Measurements from ENCODE around the gene MGAT4A. TPM values are rescaled to one million over a fixed set of nuclear protein-coding genes. Genes with fewer than 3 reads are reported as not detected.

MGAT4A gene
- total and polyA plus RNA-seq, 9 donors: 3.9 to 14.7 (median 12.6) TPM

DNA sequence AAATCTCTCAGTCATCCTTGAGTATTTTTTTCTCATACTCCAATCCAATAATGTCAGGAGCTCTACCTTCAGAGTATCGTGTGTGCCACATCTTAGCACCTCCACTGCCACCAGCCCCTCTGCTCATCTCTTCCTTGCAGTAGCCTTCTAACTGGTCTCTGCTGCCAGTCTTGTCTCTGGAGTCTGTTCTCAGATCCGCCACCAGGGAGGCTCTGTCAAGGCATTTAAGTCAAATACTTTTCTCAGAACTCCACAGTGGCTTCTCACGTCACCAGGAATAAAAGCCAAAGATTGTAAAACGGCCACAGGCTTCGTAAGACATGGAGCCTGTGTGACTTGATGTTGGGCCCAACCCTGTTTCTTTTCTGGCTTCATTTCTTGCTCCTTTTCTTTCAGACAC is 115.5 kb downstream of the MGAT4A start:
- TF ChIP-seq, protein P1, sequence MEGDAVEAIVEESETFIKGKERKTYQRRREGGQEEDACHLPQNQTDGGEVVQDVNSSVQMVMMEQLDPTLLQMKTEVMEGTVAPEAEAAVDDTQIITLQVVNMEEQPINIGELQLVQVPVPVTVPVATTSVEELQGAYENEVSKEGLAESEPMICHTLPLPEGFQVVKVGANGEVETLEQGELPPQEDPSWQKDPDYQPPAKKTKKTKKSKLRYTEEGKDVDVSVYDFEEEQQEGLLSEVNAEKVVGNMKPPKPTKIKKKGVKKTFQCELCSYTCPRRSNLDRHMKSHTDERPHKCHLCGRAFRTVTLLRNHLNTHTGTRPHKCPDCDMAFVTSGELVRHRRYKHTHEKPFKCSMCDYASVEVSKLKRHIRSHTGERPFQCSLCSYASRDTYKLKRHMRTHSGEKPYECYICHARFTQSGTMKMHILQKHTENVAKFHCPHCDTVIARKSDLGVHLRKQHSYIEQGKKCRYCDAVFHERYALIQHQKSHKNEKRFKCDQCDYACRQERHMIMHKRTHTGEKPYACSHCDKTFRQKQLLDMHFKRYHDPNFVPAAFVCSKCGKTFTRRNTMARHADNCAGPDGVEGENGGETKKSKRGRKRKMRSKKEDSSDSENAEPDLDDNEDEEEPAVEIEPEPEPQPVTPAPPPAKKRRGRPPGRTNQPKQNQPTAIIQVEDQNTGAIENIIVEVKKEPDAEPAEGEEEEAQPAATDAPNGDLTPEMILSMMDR (IDR thresholded peaks at IDR 0.05): no peak
- no peak for TF ChIP-seq EP300 (IDR thresholded peaks at IDR 0.05)
- no peak for TF ChIP-seq POLR2A (IDR thresholded peaks at IDR 0.05)
- Histone ChIP-seq H3K9me3 (no peaks in the 10 kb centered on the region), H3K27ac (no peak overlapping the region), H3K27me3 (no peaks in the 10 kb centered on the region), H3K4me1 (ENCODE audit: insufficient read depth) (no peaks in the 10 kb centered on the region), H3K4me3 (no peak overlapping the region), H3K36me3 (no peaks in the 10 kb centered on the region)
- WGBS, 3 donors: 83 to 90% (median 87%) methylated on average over 5 of the region's 5 CpGs
- intact Hi-C loops (cut with DNase I): no loop called here
- no peak for DNase-seq

DNA sequence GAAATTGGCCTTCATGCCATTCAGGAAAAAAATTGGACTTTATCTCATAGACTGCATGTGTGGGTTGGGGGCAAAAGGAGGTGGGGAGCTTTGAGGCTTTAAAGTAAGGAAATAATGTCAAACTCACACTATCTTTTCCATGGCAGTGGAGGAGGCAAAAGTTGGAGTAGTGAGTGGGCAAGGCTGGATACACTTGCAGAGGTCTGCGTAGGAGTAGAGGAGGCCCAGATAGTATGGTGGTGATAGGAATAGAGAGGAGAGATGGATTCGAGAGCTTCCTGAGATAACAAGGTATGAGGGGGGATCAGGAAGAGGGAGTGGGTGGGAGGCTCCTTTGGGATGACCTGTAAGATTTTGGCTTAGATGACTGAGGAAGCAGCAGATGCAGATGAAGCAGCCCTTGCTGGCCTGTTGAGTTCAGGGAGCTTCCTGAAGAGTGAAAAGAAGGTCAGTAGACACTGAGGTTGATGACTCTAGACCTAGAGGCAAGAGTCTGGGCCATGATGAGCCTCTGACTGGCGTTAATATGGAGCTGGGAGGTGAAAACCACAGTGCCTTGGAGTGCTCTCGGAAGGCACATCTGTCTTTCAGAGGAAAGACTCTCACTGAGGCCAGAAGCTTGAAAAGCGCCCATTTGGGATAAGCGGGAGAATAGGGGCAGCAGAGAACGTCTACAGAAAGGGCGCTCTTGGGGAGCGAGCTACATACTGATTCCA is 116.8 kb downstream of the MGAT4A start:
- no peak overlapping the region for H3K27ac ChIP-seq
- no peaks in the 10 kb centered on the region for H3K9me3 ChIP-seq
- no peak overlapping the region for H3K4me3 ChIP-seq
- no peak for DNase-seq
- peaks cover 6% of the 10 kb centered on the region for H3K4me1 ChIP-seq (ENCODE audit: insufficient read depth)
- TF ChIP-seq, protein P1 (IDR thresholded peaks at IDR 0.05): no peak
- no peak for TF ChIP-seq EP300 (IDR thresholded peaks at IDR 0.05)
- no peak for TF ChIP-seq POLR2A (IDR thresholded peaks at IDR 0.05)
- H3K36me3 ChIP-seq: no peaks in the 10 kb centered on the region
- WGBS, 3 donors: 87 to 90% (median 90%) methylated on average over 9 of the region's 9 CpGs
- H3K27me3 ChIP-seq: no peaks in the 10 kb centered on the region
- intact Hi-C loops (cut with DNase I): no loop called here

DNA sequence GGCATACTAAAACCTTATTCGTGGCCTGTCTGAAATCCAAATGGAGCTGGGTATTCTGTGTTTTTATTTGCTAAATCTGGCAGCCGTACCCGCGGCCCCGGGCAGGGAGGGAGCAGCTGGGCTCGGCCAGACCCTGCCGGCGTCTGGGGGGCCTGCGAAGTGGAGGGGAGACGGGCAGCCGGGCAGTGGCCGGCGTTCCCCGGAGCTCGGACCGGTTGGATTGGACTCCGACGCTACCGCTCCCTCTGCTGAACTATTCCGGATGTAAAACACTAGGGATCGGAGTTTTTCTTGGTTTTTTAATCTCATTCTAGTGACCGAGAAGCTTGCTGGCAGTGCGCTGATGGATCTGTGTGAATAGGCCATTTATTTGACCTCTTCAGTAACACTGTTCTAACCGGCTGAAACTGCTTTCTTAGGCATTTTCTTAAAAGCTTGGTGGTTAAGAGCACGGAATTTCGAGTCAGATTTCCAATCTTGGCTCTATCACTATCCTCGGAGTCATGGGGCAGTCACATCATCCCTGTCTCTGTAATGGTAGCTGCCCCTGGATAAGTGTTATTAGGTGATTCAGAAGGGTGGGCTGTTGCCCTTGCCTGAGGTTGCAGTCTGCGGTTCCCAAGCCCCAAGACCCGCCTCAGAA is 121.8 kb downstream of the MGAT4A start:
- peaks cover 18% of the 10 kb centered on the region for H3K4me1 ChIP-seq (ENCODE audit: insufficient read depth)
- intact Hi-C loops (cut with DNase I): loop anchor here in 1 of 4 donors (10.0 kb wide), 1 partner anchor 154 kb away; no protein-coding TSS in a partner anchor
- peak overlapping the region; percentile 95 for H3K4me3 ChIP-seq
- H3K27ac ChIP-seq: peak overlapping the region; percentile 82 to 93
- TF ChIP-seq EP300 (IDR thresholded peaks at IDR 0.05): no peak
- TF ChIP-seq POLR2A (IDR thresholded peaks at IDR 0.05): no peak
- TF ChIP-seq, protein P1 (IDR thresholded peaks at IDR 0.05): no peak
- no peaks in the 10 kb centered on the region for H3K36me3 ChIP-seq
- no peaks in the 10 kb centered on the region for H3K9me3 ChIP-seq
- H3K27me3 ChIP-seq: no peaks in the 10 kb centered on the region
- WGBS, 3 donors: 1% methylated on average over 29 of the region's 29 CpGs
- peak in 4 of 5 donors; percentile 16 to 54 (median 47) for DNase-seq

DNA sequence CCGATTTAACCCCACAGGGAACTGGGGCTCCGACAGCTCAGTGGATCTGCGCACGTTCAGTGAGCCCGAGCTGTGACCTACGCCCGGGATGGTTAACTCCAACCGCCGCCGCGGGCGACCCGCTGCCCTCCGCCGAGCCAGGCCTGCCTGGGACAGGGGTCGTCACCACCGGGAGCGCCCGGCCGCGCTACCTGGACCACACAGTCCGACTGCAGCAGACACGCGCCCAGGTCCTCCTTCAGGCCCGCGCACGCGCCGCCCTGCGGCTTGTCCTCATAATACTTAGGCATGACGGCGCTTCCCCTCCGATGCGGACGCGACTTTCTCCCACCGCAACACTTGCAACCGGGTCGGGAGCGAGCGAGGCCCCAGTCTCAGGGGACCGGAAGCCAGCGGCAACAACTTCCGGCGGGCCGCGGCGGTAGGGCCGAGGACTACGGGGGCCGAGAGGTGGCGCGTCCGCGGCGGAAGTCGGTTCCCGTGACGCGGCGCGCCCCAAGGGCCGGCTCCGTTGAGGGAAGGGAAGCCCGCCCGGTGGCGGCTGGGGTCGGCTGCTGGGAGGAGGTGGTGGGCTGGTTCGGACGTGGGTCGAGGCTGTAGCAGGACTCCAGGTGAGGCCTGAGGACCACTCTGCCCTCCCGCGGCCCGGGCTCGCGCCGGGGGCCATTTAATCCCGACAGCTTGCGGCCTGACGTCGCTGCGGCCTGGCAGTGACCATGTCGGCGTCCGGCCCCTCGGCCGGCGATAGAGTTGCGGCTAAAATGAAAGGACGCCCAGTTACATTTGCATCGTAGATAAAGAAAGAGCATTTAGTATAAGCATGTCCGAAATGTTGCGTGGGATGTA is 122.6 kb downstream of the MGAT4A start, which contains the start of the genes COA5 and UNC50:
TSS of gene COA5 (minus strand) at position 397 of the 846 bp plus-strand sequence. CDS start at position 290, 107 bp downstream.
TSS of gene UNC50 (plus strand) at position 474 of the 846 bp plus-strand sequence. CDS start 1,171 bp downstream, outside the sequence.
- peak; percentile 86 to 93 (median 91) for DNase-seq
- Histone ChIP-seq H3K36me3 (no peaks in the 10 kb centered on the region), H3K9me3 (no peaks in the 10 kb centered on the region), H3K4me1 (ENCODE audit: insufficient read depth) (peaks cover 18% of the 10 kb centered on the region), H3K27ac (peak within 1 kb of the TSS; percentile 82 to 93), H3K4me3 (peak within 1 kb of the TSS; percentile 95), H3K27me3 (no peaks in the 10 kb centered on the region)
- WGBS, 3 donors: 0 to 1% (median 0%) methylated on average over 80 to 93 of the region's 93 CpGs
- TF ChIP-seq, protein P1 (IDR thresholded peaks at IDR 0.05): peak in 1 of 3 donors; percentile 30
- peak; percentile 81 for TF ChIP-seq POLR2A (IDR thresholded peaks at IDR 0.05)
- TF ChIP-seq EP300 (IDR thresholded peaks at IDR 0.05): no peak
- intact Hi-C loops (cut with DNase I): loop anchor here in 1 of 4 donors (10.0 kb wide), 1 partner anchor 154 kb away; no protein-coding TSS in a partner anchor
